ENCODE results near the gene ARL6IP4.

Gene ARL6IP4

DNA sequence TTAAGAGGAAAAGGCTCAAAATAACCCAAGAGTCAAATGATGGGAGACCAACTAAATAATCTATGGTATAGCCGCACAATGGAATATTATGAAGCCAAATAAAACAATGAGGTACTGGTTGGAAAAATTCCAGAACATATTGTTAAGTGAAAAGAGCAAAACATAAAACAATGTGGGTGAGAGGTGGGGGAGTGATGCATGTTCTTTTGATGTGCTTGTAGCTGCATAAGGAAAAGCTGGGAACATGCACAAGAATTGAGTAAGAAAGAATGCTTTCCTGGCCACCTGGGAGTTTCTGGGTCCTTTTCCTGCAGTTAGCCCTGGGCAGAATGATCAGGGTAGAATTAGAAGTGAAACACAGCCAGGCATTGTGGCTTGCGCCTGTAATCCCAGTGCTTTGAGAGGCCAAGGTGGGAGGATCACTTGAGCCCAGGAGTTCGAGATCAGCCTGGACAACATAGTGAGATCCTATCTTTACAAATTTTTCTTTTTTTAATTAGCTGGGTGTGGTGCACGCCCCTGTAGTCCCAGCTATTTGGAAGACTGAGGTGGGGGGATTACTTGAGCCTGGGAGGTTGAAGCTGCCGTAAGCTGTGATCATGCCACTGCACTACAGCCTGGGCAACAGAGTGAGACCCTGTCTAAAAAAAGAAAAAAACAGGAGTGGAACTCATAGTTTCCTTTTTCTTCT is 22.1 kb upstream of the ARL6IP4 start:
- DNase-seq (ENCODE audit: low read depth in 2 of 2), result no peak

DNA sequence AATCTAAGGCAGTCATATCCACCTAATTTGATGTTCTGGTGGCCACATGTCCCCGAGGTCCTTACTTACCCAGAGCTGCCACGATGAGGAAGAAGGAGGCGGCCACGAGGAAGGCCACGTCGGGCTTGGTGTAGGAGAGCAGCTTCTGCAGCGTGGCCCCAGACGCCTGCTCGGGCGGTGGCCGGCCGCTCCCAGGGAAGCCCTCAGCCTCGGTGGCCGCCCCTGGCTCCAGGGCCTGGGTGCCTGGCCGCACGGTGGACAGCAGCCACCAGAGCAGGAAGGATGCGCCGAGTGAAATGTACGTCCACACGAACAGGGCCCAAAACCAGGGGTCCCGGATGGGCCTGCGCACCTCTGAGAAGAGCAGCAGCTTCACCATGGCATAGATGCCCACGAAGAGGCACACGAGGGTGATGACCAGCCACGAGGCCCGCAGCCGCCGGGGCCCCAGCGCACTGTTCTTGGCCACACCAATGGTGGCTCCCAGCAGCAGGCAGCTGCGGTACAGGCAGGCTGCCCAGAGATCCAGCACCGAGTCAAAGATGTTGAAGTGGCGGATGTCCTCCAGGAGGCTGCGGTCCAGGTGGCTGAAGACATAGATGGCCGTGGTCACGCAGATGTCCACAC is 20.8 kb upstream of the ARL6IP4 start:
- no peak for DNase-seq (ENCODE audit: low read depth in 2 of 2)

DNA sequence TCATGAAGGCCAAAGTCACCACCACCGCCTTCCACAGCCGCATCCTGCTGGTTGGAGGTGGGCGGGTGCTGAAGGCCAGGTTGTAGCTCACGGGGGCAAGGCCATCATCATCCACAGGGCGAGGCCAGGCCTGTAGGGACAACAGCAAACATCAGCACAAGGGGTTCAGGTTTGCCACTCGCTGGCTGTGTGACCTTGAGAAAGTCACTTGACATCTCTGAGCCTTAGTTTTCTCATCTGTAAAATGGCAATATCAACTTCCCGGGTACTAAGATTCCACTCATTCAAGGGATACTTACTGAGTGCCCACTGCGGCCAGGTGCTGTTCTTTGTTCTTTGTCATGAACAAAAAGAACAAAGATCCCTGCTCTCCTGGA is 20.3 kb upstream of the ARL6IP4 start:
- no peak for DNase-seq (ENCODE audit: low read depth in 2 of 2)

DNA sequence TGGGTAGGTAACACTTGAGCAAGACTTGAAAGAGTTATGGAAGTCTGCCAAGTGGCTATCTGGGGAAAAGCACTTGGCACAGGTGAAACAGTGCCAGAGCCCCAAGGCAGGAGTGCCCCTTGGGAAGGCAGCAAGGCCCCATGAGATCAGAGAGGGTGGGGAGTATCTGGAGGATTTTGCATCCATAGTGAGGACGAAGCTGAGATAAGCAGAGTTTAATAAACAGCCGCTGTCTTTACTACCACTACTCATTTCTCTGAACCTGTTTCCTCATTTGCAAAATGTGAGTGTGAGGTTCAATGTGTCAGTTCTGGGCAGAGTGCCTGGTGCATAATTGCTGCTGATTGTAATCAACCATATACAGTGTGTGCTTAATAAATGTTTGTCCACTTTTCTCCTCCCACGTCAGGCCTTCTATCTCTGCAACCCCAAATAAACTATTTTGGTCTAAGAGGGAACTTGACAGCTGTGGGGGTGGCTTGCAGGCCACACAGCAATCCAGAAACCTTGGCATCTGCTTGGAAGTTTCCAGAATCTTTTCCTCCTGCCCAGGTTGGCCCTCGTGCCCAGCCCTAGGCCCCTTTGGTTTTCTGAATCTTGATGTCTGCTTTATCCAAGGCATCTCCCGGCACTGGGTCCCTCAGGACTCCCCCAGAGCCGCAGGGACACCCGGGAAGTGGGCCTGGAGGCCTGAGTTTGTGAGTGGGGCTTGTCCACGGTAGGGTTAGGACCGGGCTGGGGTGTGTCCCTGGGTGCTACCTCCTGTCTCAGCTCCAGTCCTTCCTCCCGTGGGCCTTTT is 18.8 kb upstream of the ARL6IP4 start:
- no peak for DNase-seq (ENCODE audit: low read depth in 2 of 2)

DNA sequence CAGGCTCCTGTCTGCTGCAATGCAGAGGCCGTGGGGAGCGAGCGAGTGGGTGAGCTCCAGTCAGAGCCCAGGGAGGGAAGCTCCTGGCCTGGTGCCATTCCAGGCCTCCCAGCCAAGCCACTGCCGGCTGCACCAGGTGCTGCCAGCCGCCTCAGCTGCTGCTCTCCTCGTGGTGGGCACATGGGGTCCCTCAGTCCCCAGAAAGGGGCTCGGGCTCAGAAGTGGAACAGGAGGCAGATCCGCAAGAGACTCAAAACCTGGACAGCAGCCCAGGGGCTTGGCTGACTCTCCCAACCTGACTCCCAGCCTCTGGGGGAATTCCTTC is 16.6 kb upstream of the ARL6IP4 start:
- no peak for DNase-seq (ENCODE audit: low read depth in 2 of 2)

DNA sequence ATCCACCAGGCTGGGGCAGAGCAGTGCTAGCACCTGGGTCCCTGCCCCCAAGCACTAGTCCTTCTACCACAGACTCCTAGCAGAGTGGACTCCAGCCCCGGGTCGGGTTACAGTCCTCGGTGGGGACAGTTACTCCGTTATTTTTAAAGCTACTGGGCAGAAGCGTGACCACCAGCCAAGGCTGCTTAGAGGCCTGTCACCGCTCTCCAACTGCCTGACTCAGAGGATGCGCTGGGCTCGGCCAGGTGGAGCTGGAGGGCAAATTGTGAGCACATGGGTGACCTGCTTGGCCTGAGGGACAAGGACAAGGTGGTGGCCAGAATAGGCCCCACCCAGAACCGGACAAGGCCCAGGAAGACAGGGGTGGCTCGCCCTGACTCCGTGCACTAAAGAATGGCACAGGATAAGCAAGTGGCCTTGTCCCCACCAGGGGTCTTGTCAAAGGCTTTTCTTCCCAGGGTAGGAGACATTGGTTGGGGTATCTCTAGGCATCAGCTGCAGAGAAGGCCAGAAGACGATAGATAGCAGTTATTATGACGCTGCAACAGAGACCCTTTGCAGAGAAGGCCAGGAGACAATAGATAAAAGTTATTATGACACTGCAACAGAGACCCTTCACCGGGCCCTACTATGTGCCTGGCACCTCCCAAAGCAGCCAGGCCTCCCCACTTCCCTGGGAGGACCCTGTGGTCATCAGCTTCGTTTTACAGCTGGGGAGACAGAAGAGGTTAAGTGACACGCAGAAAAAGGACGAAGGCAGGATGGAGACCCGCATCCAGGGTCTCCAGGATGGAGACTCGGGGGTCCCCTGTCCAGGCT is 15.8 kb upstream of the ARL6IP4 start:
- no peak for DNase-seq (ENCODE audit: low read depth in 2 of 2)

DNA sequence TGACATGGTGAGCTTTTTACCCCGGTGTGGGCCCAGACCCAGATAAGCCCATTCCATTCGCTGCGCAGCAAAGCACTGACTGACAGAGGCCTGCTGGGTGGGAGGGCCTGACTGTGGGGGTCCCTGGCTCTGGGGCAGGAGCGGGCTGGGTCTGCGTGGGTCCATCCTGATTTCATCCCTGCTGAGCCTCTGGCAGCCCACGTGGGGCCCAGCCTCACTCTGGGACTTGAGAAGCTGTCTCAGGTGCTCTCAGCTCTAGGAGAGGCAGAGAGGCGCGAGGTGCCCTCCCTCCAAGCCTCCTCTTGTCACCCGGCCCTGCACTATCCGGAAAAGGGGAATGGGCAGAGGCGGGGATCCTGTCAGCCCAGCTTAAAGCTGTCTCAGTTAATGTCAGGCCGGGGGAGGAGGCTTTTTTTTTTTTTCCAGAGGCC is 15.1 kb upstream of the ARL6IP4 start:
- no peak for DNase-seq (ENCODE audit: low read depth in 2 of 2)

DNA sequence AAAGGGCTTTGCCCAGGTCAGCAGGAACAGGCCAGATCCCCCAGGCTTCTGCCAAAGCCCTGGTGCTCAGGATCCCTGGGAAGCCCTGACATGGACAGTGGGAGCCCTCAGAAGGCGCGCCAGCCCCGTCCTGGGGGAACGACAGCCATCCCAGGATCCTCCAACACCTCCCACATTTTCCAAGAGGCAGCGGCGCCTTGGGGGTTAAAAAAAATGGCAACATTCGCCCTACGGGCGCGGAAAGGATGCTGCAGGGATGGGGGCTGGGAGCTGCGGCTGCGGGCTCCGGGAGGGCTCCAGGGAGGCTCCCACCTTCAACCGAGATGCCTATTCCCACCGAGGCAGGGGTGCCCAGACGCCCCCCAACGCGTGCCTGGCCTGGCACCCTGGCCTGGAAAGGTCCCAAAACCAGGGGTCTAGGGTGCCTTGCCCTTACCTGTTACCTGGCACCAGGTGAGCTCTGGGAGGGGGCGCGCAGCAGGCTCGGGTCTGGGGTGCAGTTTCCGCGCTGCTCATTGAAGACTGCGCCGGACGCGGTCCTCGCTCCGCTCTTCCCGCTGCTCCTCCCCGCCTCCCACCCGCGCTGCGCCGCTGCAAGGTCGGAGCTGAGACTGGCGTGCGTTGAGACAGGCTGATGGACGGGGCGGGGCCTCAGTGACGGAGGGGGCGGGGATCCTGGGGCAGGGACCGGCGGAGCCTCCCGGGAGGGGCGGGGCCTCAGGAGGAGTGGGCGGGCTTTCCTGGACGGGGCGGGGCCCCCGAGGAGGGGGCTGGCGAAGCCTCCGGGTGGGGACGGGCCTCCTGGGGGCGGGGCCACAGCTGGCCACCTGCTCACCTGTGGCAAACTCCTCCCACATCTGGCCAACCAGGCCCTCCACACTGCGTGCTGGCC is 14.4 kb upstream of the ARL6IP4 start, which contains the start of gene ABCB9:
Gene ABCB9, minus strand, starts transcription at position 613 of the 892 bp plus-strand sequence. CDS start 6,228 bp downstream, outside the sequence.
- peak; percentile 95 to 97 for DNase-seq (ENCODE audit: low read depth in 2 of 2)

DNA sequence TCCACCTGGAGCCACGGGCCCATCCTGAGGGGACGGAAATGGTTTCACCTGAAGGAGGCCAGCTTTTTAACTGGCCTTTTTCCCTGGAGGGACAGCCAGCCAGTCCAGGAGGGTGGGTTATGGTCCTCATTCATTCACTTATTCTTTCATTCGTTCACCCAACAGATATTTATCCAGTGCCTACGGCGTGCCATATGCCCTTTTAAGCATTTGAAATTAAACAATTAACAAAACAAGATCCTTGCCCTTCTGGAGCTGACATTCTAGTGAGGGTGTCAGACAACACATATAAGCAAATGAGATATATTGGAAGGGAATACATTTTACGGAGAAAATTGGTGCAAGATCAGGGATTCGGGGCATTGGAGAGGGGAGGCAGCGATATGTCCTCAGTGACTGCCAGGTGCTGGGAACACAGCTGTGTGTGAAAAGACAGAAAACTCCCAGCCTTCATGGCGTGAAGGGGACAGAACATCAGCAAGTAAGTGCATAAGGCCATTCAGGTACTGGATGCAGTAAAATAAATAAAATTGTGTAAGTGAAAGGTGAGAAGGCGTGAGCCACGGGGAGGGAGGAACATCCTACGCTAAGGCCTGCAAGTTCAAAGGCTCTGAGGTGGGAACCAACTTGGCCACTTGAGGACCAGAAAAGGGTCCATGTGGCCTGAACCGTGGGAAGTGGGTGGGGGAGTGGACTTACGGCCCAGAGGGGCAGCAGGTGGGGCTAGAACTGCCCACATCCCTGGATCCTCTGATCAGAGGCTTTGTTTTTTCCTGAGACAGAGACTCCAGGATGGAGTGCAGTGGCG is 13.5 kb upstream of the ARL6IP4 start:
- DNase-seq (ENCODE audit: low read depth in 2 of 2), result no peak

DNA sequence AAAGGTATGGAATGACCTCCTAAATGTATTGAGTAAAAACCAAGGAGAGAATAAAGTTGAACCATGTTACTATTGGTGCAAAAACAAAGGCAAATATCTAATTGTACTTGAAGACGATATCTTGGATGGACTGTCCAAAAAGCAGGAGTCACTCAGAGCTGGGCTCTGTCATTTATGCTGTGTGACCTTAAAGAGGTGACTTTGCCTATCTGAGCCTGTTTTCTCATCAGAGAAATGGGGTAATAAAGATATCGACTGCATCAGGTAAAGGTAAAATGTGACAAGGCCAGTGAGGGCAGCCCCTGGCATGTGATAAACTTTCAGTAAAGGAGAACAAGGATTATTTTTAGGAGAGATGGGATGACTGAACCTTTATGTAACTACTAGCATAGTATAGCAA is 12.4 kb upstream of the ARL6IP4 start:
- DNase-seq (ENCODE audit: low read depth in 2 of 2), result no peak

DNA sequence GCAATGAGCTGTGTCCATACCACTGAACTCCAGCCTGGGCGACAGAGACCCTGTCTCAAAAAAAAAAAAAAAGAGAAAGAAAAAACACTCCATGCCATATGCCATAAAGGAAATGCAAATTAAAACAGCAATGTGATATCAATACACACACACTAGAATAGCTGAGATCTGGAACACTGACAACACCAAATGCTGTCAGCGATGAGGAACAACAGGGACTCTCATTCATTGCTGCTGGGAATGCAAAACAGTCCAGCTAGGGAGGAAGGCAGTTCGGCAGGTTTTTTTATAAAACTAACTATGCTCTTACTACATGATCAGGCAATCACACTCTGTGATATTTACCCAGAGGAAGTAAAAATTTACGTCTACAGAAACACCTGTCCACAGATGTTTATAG is 10.8 kb upstream of the ARL6IP4 start:
- DNase-seq (ENCODE audit: low read depth in 2 of 2), result no peak

DNA sequence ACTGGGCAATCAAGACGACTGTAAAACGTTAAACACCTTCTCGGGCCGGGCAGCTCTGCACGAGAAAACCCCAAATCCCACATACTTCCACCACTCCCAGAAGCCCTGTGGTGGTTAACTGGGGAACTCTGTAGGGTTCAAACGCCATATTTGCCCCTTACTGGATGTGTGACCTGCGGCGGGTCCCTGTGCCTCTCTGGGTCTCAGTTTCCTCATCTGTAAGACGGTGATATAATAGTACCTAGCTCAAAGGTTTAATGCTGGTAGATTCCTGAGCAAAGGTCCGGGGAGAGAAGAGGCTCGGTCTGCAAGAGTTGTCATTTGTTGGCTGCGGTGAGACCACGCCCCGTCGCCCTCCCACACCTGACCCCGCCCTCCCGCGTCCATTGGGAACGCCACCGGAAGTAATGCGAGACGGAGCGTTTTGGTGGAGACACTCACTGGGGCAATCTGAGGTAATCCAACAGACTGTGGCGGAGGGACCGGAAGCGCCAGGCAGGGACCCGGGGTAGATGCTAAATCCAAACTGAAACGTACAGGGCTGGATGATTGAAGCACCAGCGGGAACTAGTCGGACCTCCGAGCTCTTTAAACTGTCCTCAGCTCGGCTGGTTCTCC is 6.1 kb upstream of the ARL6IP4 start:
- DNase-seq (ENCODE audit: low read depth in 2 of 2), result peak; percentile 97 to 98

DNA sequence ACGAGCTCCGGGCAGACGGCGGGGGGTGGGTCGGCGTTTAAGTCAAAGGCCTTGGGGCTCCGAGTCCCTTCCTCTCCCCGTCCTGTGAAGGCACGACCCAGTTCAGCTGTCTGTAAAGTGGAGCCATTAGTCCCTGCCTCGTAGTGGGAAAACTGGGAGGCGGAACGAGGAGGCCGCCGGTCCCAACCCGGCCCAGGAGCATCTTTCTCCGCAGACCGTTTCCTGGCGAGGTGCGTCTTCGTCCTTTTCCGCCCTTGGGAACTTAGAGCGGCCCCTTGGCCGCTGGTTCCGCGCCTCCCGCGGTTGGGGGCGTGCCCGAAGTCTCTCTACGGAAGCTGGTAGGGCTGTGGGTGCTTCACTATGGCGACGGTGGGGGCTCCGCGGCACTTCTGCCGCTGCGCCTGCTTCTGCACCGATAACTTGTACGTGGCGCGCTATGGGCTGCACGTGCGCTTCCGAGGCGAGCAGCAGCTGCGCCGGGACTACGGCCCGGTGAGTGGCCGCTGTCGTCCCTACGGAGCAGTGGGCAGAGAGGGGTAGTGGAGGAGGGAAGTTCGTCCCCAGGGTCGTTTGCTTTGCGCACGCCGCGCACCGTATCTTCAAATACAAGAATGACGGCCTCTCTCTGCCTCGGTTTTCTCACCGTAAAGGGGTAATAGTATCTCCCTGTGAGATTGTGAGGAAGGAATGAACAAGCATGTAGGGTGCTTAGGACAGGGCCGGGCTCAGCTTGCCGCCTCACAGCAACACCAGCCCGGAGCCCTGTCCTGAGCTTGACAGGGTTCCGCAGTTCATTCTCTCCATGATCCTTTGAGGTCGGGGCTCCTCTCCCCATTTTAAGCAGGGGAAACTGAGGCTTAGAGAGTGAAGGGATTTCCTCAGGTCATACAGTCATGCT is 5.3 kb upstream of the ARL6IP4 start, which contains the start of gene OGFOD2:
Gene OGFOD2, plus strand, starts transcription at position 353 of the 898 bp plus-strand sequence. Its CDS starts 8 bp downstream, at position 361.
- peak; percentile 84 to 90 for DNase-seq (ENCODE audit: low read depth in 2 of 2)

DNA sequence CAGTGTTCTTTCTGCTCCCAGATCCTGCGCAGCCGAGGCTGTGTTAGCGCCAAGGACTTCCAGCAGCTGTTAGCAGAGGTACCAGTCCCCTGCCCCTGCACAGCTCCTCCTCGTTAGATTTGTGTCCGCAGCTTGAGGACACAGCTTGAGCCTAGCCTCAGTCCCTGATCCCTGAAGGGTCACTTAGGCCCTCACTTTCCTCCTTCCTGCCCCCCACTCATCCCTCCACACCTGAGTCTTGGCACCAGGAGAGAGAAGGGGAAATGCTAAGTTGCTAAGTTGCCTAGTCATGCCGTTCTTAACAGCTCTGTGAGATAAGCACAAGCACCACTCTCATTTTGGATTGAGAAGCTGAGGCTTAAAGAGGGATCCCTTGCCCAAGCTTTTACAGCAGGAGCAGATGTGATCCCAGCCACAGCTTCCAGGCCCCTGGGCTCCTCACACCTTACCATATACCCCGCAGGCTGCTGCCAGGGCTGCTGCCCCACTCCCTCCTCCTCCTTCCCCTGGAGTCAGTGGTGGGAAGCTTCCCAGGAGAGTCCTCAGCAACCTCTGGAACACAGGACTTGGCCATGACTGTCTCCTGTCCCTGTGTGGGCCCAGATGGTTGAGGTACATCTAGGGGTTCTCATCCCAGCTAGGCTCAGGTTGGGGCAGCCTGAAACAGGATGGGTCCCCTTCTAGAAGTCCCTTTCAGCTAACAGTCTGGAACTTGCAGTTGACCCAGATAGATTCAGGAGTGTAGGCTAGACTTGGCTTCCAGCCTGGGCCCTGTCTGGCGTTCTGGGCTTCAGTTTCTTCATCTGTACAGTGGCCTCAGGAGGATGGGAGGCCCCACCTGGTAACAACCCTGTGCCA is 4.5 kb upstream of the ARL6IP4 start:
- DNase-seq (ENCODE audit: low read depth in 2 of 2), result no peak

DNA sequence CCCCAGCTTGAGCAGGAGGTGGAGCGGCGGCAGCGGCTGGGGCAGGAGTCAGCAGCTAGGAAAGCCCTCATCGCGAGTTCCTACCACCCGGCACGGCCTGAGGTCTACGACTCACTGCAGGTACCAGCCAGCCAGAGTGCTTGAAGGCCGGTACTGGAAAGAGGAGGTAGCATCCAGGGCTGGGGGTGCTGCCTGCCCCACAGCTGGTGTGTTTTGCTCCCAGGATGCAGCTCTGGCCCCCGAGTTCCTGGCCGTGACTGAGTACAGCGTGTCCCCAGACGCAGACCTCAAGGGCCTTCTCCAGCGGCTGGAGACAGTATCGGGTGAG is 3.9 kb upstream of the ARL6IP4 start:
- DNase-seq (ENCODE audit: low read depth in 2 of 2), result no peak

DNA sequence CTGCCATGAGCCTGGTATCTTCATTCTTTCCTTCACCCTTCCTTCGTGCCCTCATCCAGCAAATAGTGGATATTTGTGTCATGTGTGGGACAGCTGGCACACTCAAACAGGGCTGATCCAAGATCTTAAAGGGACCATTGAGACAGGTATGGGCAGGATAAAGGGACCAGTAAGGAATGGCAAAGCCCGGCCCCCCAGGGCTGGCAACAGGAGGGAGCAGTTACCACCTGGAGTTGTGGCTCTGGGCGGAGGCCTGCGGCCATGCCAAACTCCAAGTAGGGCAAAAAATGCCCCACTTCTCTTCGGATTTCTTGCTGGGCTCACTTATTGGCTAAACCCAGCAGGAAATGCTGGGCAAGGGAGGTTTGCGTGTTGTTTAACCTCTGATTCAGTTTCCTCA is 3.3 kb upstream of the ARL6IP4 start:
- DNase-seq (ENCODE audit: low read depth in 2 of 2), result no peak

DNA sequence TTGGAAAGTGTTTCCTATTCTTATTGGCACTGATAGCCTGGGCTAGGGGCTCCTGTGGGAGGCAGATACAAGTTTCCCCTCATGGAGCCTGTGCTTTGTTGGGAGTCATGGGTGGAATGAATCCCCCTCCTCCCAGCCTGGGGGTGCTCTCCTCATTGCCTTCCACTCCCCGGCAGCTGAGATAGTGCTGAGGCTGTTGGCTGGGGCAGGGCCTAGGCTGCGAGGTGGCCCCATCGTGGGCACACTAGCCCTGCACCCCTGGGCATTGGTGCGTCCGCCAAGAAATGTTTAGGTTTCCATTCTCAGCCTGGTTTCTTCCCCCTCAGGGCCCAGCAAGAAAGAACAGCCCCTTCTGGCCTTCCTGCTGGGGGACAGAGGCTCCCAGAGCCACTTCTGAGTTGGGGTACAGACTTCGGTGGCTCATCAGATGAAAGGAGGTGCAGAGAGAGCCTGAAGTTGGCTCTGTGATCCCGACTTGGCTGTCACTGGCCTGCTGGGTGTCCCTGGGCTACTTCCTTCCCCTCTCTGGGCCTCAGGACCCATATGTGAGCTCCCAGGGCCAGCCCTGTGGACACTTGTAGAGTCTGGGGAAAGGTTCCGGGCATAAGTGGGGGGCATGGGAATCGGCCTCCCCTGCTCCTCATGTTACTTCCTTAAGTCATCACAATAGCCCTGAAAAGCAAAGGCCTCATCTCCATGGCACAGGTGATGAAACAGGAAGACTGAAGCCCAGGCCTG is 2.7 kb upstream of the ARL6IP4 start:
- DNase-seq (ENCODE audit: low read depth in 2 of 2), result no peak

All from stimulated activated CD8-positive, alpha-beta memory T cell treated with anti-CD3 and anti-CD28 coated beads, Interleukin-2, amount 100 ng/mL, for 48 hours (primary cell).